Activated effector memory CD4-positive, alpha-beta T cell treated with Interleukin-2 at 50 U/mL for 16 hours (primary cell): ENCODE data around the gene DENND6B.
"Not testable (repeated sequence)": the region's sequence is repeated elsewhere in the genome, so short reads cannot be mapped to it uniquely, and the experiment has no call there.

Experiments used
- DNase-seq: peaks from one replicate; pipeline ENCODE4 v3.0.0-alpha.2; 2020

Gene DENND6B

GRCh38 chr22:50326956-50327710 is at the start of gene DENND6B:
Gene DENND6B (minus strand): TSS chr22:50327012. CDS start chr22:50326988, 24 bp downstream.
- DNase-seq = peak; percentile 53

DNA sequence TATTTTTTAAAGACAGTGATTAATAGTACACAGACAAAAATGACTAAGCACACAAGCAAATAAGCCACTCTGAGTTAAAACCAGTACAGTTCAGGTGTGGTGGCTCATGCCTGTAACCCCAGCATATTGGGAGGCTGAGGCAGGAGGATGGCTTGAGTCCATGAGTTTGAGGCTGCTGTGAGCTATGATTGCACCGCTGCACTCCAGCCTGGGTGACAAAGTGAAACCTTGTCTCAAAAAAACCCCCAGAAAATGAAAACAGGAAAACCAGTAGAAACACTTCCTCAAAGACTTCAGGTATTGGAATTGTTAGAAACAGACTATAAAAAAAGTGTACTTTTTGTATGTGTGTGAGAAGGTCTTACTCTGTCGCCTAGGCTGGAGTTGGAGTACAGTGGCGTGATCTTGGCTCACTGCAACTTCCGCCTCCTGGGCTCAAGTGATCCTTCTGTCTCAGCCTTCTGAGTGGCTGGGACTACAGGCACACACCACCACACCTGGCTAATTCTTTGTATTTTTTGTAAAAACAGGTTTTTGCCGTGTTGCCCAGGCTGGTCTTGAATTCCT is 49.4 kb upstream of the DENND6B start:
- DNase-seq = no peak

GRCh38 chr22:50371101-50371648 is 44.4 kb upstream of the DENND6B start:
- DNase-seq = no peak

- DNase-seq = no peak
Observed at GRCh38 chr22:50367778-50368500, 41.1 kb upstream of the DENND6B start.

GRCh38 chr22:50363803-50364194 is 37.0 kb upstream of the DENND6B start:
- DNase-seq = not testable (repeated sequence)

- DNase-seq = no peak
Observed at GRCh38 chr22:50363166-50363802, 36.5 kb upstream of the DENND6B start.

- DNase-seq = no peak
Observed at GRCh38 chr22:50361688-50362087, 34.9 kb upstream of the DENND6B start.

- no peak for DNase-seq
Observed at GRCh38 chr22:50361222-50361621, 34.4 kb upstream of the DENND6B start.

GRCh38 chr22:50360578-50360977 is 33.8 kb upstream of the DENND6B start:
- DNase-seq = no peak

GRCh38 chr22:50357756-50358155 is 30.9 kb upstream of the DENND6B start:
- no peak for DNase-seq

DNA sequence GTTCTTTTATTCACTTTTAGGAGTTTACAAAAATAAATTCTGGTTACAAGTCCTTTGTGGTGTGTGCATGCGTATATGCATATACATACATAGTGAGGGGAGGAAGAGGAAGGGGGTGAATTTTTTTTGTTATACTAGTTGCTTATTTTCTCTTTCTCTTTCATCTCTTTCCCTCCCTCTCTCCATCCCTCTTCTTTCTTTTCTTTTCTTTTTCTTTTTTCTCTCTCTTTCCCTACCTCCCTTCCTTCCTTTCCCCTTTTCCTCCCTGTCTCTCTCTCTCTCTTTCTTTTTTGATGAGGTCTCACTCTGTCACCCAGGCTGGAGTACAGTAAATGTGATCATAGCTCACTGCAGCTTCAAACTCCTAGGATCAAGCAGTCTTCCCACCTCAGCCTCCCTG is 30.4 kb upstream of the DENND6B start:
- no peak for DNase-seq

GRCh38 chr22:50356186-50356585 is 29.4 kb upstream of the DENND6B start:
- DNase-seq = no peak

DNA sequence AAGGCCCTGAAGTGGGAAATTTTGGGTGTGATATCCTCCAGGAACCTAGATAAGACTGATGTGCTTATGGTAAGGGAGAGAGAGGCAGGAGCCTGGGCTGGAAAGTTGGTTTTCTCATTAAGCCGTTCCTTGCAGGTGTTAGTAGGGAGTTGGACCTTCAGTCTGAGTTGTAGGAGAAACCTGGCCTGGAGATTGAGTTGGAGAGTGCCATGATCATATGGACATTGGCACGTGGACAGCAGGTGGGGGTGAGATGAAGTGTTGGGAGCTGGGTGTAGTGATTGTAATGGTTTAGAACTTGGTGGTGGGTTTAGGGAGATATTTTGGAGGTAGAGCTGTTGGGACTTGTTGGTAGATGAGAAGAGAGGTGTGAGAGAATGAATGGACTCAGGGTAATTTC is 21.2 kb upstream of the DENND6B start:
- no peak for DNase-seq

- no peak for DNase-seq
Observed at GRCh38 chr22:50347157-50347556, 20.3 kb upstream of the DENND6B start.

DNA sequence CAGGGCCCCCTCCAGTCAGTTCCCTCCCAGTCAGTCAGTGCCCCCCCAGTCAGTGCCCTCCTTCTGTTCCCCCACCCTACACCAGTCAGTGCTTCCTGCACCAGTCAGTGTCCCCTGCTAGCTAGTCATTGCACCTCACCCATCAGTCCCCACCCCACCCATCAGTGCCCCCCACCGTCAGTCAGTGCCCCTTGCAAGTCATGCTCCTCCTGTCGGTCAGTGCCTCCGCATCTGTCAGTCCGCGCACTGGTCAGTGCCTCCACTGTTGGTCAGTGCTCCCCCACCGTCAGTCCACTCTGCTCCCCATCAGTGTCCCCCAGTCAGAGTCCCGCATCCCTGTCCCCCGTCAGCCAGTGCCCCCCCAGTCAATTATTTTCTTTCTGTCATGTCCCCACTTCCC is 19.7 kb upstream of the DENND6B start:
- DNase-seq = no peak

GRCh38 chr22:50343541-50343935 is 16.7 kb upstream of the DENND6B start:
- DNase-seq = no peak

- DNase-seq = peak; percentile 85
Observed at GRCh38 chr22:50342651-50343540, 16.1 kb upstream of the DENND6B start, which contains the start of gene PPP6R2. Gene PPP6R2 (plus strand): TSS chr22:50343327. CDS start chr22:50393909, 50,582 bp downstream.

DNA sequence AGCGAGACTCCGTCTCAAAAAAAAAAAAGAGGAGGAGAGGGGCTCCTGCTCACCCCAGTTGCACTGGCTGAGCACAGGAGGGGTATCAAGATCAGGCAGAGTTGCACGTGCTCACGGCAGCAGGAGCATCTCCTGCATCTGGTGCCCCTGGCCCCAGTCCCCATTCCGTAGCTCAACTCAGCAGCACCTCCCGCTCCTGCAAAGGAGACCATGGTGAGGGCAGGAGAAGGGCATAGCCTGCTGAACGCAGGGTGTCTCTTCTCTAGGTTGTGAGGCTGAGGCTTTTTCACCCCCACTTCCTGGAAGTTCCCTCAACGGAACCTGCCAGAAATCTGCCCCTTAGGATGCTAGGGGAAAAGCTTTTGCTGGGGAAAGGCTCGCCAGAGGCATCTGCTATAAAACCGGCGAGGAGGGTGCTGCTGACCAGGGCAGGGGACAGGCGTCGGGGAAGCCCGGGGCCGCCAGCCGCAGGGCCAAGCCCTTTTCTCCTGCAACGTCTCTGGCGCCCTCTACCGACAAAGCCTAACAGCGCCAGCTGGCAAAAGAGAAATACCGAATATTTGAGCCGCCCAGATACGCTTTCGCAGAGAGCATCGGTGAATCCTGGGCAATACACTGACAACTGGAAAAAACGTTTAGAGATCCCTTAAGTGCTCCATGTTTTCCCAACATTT is 15.3 kb upstream of the DENND6B start:
- peak; percentile 77 for DNase-seq

- no peak for DNase-seq
Observed at GRCh38 chr22:50339945-50340879, 13.4 kb upstream of the DENND6B start.

GRCh38 chr22:50338860-50339462 is 12.1 kb upstream of the DENND6B start:
- no peak for DNase-seq
